HepG2 (cell line): ENCODE measurements around the gene SECTM1. TPM values are rescaled to one million over a fixed set of nuclear protein-coding genes. Genes with fewer than 3 reads are reported as not detected.

ENCODE experiments used
- AKAP8 ChIP-seq: sonication (generic); formaldehyde crosslinking; IDR thresholded peaks from 2 replicates; pipeline ENCODE4 v1.5.1; 2020; ENCODE audit warnings: mild to moderate bottlenecking, missing genetic modification reagents
- BRD4 ChIP-seq: sonication (generic); formaldehyde crosslinking; IDR thresholded peaks from 2 replicates; pipeline ENCODE4 v1.4.0; 2020; ENCODE audit warnings: missing genetic modification reagents
- FUBP1 ChIP-seq: sonication (generic); formaldehyde crosslinking; IDR thresholded peaks from 2 replicates; pipeline ENCODE4 v1.5.1; 2020; ENCODE audit warnings: missing genetic modification reagents, mild to moderate bottlenecking, borderline replicate concordance
- KDM1A ChIP-seq: IDR thresholded peaks from 2 replicates; pipeline ENCODE4 v1.6.1; 2016; ENCODE audit warnings: missing compliant biosample characterization
- MED1 ChIP-seq: sonication (generic); formaldehyde crosslinking; IDR thresholded peaks from 2 replicates; pipeline ENCODE4 v1.4.0; 2020; ENCODE audit warnings: missing genetic modification reagents
- MYC ChIP-seq: sonication (generic); formaldehyde crosslinking; IDR thresholded peaks from 2 replicates; pipeline ENCODE4 v1.9.0; 2021; ENCODE audit warnings: missing genetic modification reagents, borderline replicate concordance
- MYPOP ChIP-seq: sonication (generic); formaldehyde crosslinking; IDR thresholded peaks from 2 replicates; pipeline ENCODE4 v1.8.1; 2023; ENCODE audit warnings: mild to moderate bottlenecking, moderate library complexity, missing genetic modification reagents
- SALL2 ChIP-seq: sonication (generic); formaldehyde crosslinking; IDR thresholded peaks from 2 replicates; pipeline ENCODE4 v1.8.1; 2023; ENCODE audit warnings: mild to moderate bottlenecking, missing genetic modification reagents, inconsistent platforms
- SPEN ChIP-seq: sonication (generic); formaldehyde crosslinking; IDR thresholded peaks from 2 replicates; pipeline ENCODE4 v1.5.1; 2020; ENCODE audit warnings: low read depth, mild to moderate bottlenecking, missing genetic modification reagents
- SRSF9 ChIP-seq: fragments of 200-400 bp; formaldehyde crosslinking; IDR thresholded peaks from 2 replicates; pipeline ENCODE4 v1.6.1; 2018; ENCODE audit warnings: borderline replicate concordance, mild to moderate bottlenecking, low read depth, low read length; ENCODE audit not compliant: insufficient read depth, poor library complexity, severe bottlenecking
- TGIF2 ChIP-seq: IDR thresholded peaks from 2 replicates; pipeline ENCODE4 v1.6.1; 2016; ENCODE audit warnings: control low read depth, missing compliant biosample characterization
- XRCC5 ChIP-seq: fragments of 200-400 bp; formaldehyde crosslinking; optimal IDR thresholded peaks from 2 replicates; pipeline ENCODE3; 2017; ENCODE audit warnings: mild to moderate bottlenecking, low read length
- ZIK1 ChIP-seq: sonication (generic); formaldehyde crosslinking; IDR thresholded peaks from 2 replicates; pipeline ENCODE4 v1.5.0; 2020; ENCODE audit warnings: mild to moderate bottlenecking, low read depth, missing genetic modification reagents, borderline replicate concordance
- ZMYM4 ChIP-seq: sonication (generic); formaldehyde crosslinking; IDR thresholded peaks from 2 replicates; pipeline ENCODE4 v1.8.1; 2023; ENCODE audit warnings: mild to moderate bottlenecking, missing genetic modification reagents
- ZNF326 ChIP-seq: sonication (generic); formaldehyde crosslinking; IDR thresholded peaks from 2 replicates; pipeline ENCODE4 v1.4.0; 2020; ENCODE audit warnings: missing genetic modification reagents, borderline replicate concordance
- ZNF446 ChIP-seq: sonication (generic); formaldehyde crosslinking; IDR thresholded peaks from 2 replicates; pipeline ENCODE4 v1.5.0; 2020; ENCODE audit warnings: mild to moderate bottlenecking, missing genetic modification reagents
- ZNF841 ChIP-seq: sonication (generic); formaldehyde crosslinking; IDR thresholded peaks from 2 replicates; pipeline ENCODE4 v1.8.1; 2023; ENCODE audit warnings: missing genetic modification reagents, borderline replicate concordance
- ZSCAN31 ChIP-seq: sonication (generic); formaldehyde crosslinking; IDR thresholded peaks from 2 replicates; pipeline ENCODE4 v1.5.0; 2020; ENCODE audit warnings: low read depth, mild to moderate bottlenecking, missing genetic modification reagents
- polyA plus RNA-seq, 8 experiments: library from polyadenylated mRNA; depleted of rRNA in 3 of 8; stranded (reverse) in 7 of 8; unstranded in 1 of 8; fragments of >200 nt; fragmentation: Illumina TruSeq in 4 of 8; extraction: Trizol in 4 of 8; gene quantifications; 2 replicates each; pipeline versions ENCODE4 v1.2.1 to v1.2.3, GENCODE V29; 2011 to 2016; ENCODE audit warnings: low read depth in 4 of 8, missing spikeins in 1 of 8, mixed read lengths in 1 of 8; ENCODE audit not compliant: insufficient read depth in 1 of 8
- total RNA-seq, 5 experiments: library from RNA; depleted of rRNA; stranded (reverse); fragments of >200 nt; fragmentation: Illumina TruSeq; extraction: Trizol; gene quantifications; 2 replicates each; pipeline ENCODE4 v1.2.3, GENCODE V29; 2016; ENCODE audit warnings: low read depth in 1 of 5
- TF ChIP-seq, protein P1 (sequence below): IDR thresholded peaks from 2 replicates; pipeline ENCODE4 v1.4.0; 2020; ENCODE audit warnings: mild to moderate bottlenecking, missing genetic modification reagents
- TF ChIP-seq, protein P2 (sequence below): sonication (generic); formaldehyde crosslinking; conservative IDR thresholded peaks from 2 replicates; pipeline ENCODE4 v1.8.0; 2022; ENCODE audit warnings: missing genetic modification reagents

The SECTM1 gene
- total and polyA plus RNA-seq, 2 of the 13 experiments (the other 11 are each of a cell fraction or from before 2014, with no cell fraction given) = 3.5 to 5.3 TPM

- TF ChIP-seq, protein P1, sequence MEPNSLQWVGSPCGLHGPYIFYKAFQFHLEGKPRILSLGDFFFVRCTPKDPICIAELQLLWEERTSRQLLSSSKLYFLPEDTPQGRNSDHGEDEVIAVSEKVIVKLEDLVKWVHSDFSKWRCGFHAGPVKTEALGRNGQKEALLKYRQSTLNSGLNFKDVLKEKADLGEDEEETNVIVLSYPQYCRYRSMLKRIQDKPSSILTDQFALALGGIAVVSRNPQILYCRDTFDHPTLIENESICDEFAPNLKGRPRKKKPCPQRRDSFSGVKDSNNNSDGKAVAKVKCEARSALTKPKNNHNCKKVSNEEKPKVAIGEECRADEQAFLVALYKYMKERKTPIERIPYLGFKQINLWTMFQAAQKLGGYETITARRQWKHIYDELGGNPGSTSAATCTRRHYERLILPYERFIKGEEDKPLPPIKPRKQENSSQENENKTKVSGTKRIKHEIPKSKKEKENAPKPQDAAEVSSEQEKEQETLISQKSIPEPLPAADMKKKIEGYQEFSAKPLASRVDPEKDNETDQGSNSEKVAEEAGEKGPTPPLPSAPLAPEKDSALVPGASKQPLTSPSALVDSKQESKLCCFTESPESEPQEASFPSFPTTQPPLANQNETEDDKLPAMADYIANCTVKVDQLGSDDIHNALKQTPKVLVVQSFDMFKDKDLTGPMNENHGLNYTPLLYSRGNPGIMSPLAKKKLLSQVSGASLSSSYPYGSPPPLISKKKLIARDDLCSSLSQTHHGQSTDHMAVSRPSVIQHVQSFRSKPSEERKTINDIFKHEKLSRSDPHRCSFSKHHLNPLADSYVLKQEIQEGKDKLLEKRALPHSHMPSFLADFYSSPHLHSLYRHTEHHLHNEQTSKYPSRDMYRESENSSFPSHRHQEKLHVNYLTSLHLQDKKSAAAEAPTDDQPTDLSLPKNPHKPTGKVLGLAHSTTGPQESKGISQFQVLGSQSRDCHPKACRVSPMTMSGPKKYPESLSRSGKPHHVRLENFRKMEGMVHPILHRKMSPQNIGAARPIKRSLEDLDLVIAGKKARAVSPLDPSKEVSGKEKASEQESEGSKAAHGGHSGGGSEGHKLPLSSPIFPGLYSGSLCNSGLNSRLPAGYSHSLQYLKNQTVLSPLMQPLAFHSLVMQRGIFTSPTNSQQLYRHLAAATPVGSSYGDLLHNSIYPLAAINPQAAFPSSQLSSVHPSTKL = peak; percentile 29; the same call in 1 of the 2 replicates
- TF ChIP-seq MED1 (CRISPR knock-in tag) (peak; percentile 17; the same call in 1 of the 2 replicates), MYC (CRISPR knock-in tag) (no peak), ZIK1 (CRISPR knock-in tag) (0 out of 2 replicates have a peak, but pooled peaks have one; percentile 48), MYPOP (CRISPR knock-in tag) (no peak), ZMYM4 (CRISPR knock-in tag) (peak; percentile 32; the same call in 1 of the 2 replicates), ZSCAN31 (CRISPR knock-in tag) (0 out of 2 replicates have a peak, but pooled peaks have one; percentile 36), SPEN (CRISPR knock-in tag) (no peak; the same call in 1 of the 2 replicates), FUBP1 (CRISPR knock-in tag) (no peak), BRD4 (CRISPR knock-in tag) (no peak), KDM1A (CRISPR knock-in tag) (no peak), ZNF841 (CRISPR knock-in tag) (no peak), TGIF2 (CRISPR knock-in tag) (no peak), AKAP8 (CRISPR knock-in tag) (0 out of 2 replicates have a peak, but pooled peaks have one; percentile 52), ZNF446 (CRISPR knock-in tag) (no peak; the same call in 1 of the 2 replicates), ZNF326 (CRISPR knock-in tag) (no peak), XRCC5 (peak; percentile 86), SALL2 (CRISPR knock-in tag) (no peak), SRSF9 (no peak)
- TF ChIP-seq, protein P2, sequence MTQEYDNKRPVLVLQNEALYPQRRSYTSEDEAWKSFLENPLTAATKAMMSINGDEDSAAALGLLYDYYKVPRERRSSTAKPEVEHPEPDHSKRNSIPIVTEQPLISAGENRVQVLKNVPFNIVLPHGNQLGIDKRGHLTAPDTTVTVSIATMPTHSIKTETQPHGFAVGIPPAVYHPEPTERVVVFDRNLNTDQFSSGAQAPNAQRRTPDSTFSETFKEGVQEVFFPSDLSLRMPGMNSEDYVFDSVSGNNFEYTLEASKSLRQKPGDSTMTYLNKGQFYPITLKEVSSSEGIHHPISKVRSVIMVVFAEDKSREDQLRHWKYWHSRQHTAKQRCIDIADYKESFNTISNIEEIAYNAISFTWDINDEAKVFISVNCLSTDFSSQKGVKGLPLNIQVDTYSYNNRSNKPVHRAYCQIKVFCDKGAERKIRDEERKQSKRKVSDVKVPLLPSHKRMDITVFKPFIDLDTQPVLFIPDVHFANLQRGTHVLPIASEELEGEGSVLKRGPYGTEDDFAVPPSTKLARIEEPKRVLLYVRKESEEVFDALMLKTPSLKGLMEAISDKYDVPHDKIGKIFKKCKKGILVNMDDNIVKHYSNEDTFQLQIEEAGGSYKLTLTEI (CRISPR knock-in tag) = no peak
Measured at GRCh38 chr17:82320956-82321927, 12.3 kb downstream of the SECTM1 start (continued).
